ENCODE measurements around the gene CAMTA1. TPM values are rescaled to one million over a fixed set of nuclear protein-coding genes. Genes with fewer than 3 reads are reported as not detected.
A peak's percentile ranks its signal among the peaks of the same experiment; 100 is the strongest.

CAMTA1 gene
- total and polyA plus RNA-seq, 4 donors = 18.0 to 93.5 (median 35.8) TPM

- DNase-seq (ENCODE audit: low spot score) = peak; percentile 3
- Histone ChIP-seq H3K9me3 (ENCODE audit: control insufficient read depth in 4 of 4, low read length in 3 of 4) (no peaks in the 10 kb centered on the region), H3K27me3 (ENCODE audit: control insufficient read depth in 4 of 4, insufficient read depth in 4 of 4, low read length in 3 of 4) (no peaks in the 10 kb centered on the region), H3K9ac (ENCODE audit: low read depth in 1 of 2, low read length in 2 of 2) (no peak overlapping the region), H3K4me3 (ENCODE audit: low read depth in 1 of 3, low read length in 3 of 3) (no peak overlapping the region), H3K27ac (ENCODE audit: low read depth in 1 of 2, low read length in 2 of 2) (no peak overlapping the region), H3K4me1 (ENCODE audit: control insufficient read depth in 4 of 4, insufficient read depth in 4 of 4, low read length in 3 of 4) (peaks cover 0 to 5% (median 0%) of the 10 kb centered on the region in 4 donors), H3K36me3 (ENCODE audit: control insufficient read depth in 4 of 4, insufficient read depth in 3 of 4, low read depth in 1 of 4, low read length in 3 of 4) (no peaks in the 10 kb centered on the region)
- TF ChIP-seq FOXA2 (IDR thresholded peaks at IDR 0.05) (no peak), JUND (IDR thresholded peaks at IDR 0.05) (no peak), GABPA (IDR thresholded peaks at IDR 0.05 in 1 of 2, conservative IDR thresholded peaks at IDR 0.05 in 1 of 2) (no peak), FOXA1 (IDR thresholded peaks at IDR 0.05) (no peak), RAD21 (IDR thresholded peaks at IDR 0.05) (no peak), ATF3 (IDR thresholded peaks at IDR 0.05) (no peak)
- 79% methylated on average over 9 of the region's 9 CpGs for WGBS
These were observed 546.8 kb downstream of the CAMTA1 start for GRCh38 chr1:7331926-7332535.

DNA sequence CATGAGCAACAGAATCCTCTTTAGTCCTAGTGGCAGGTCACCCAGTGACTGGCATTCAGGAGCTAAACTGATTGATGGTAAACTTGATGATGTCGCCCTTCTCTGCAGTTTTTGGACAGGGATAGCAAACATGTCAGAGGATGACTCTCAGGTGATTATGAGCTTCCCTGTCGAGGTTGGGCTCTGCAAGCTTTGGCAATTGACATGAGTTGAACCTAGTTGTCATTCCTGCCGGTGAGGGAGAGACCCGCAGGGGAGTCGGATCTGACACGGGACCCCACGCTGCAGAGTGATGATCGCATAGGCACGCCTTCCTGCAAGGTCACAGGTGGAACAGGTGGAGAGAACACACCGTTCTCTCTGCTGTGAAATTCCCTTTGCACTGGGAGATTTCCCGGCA is 547.8 kb downstream of the CAMTA1 start:
- H3K4me3 ChIP-seq (ENCODE audit: low read depth in 1 of 3, low read length in 3 of 3) = peak overlapping the region in 1 of 3 donors; percentile 6
- H3K9me3 ChIP-seq (ENCODE audit: control insufficient read depth in 4 of 4, low read length in 3 of 4) = no peaks in the 10 kb centered on the region
- 65% methylated on average over 11 of the region's 11 CpGs for WGBS
- peaks cover 0 to 5% (median 0%) of the 10 kb centered on the region in 4 donors for H3K4me1 ChIP-seq (ENCODE audit: control insufficient read depth in 4 of 4, insufficient read depth in 4 of 4, low read length in 3 of 4)
- H3K9ac ChIP-seq (ENCODE audit: low read depth in 1 of 2, low read length in 2 of 2) = no peak overlapping the region
- DNase-seq (ENCODE audit: low spot score) = no peak
- no peak overlapping the region for H3K27ac ChIP-seq (ENCODE audit: low read depth in 1 of 2, low read length in 2 of 2)
- TF ChIP-seq EGR1 (IDR thresholded peaks at IDR 0.05; ENCODE audit: low read depth in 2 of 2) = no peak
- no peak for TF ChIP-seq RAD21 (IDR thresholded peaks at IDR 0.05)
- TF ChIP-seq, protein P1, sequence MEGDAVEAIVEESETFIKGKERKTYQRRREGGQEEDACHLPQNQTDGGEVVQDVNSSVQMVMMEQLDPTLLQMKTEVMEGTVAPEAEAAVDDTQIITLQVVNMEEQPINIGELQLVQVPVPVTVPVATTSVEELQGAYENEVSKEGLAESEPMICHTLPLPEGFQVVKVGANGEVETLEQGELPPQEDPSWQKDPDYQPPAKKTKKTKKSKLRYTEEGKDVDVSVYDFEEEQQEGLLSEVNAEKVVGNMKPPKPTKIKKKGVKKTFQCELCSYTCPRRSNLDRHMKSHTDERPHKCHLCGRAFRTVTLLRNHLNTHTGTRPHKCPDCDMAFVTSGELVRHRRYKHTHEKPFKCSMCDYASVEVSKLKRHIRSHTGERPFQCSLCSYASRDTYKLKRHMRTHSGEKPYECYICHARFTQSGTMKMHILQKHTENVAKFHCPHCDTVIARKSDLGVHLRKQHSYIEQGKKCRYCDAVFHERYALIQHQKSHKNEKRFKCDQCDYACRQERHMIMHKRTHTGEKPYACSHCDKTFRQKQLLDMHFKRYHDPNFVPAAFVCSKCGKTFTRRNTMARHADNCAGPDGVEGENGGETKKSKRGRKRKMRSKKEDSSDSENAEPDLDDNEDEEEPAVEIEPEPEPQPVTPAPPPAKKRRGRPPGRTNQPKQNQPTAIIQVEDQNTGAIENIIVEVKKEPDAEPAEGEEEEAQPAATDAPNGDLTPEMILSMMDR (IDR thresholded peaks at IDR 0.05; ENCODE audit: low read depth, low read length, missing input control) = no peak
- no peaks in the 10 kb centered on the region for H3K36me3 ChIP-seq (ENCODE audit: control insufficient read depth in 4 of 4, insufficient read depth in 3 of 4, low read depth in 1 of 4, low read length in 3 of 4)
- no peaks in the 10 kb centered on the region for H3K27me3 ChIP-seq (ENCODE audit: control insufficient read depth in 4 of 4, insufficient read depth in 4 of 4, low read length in 3 of 4)

DNA sequence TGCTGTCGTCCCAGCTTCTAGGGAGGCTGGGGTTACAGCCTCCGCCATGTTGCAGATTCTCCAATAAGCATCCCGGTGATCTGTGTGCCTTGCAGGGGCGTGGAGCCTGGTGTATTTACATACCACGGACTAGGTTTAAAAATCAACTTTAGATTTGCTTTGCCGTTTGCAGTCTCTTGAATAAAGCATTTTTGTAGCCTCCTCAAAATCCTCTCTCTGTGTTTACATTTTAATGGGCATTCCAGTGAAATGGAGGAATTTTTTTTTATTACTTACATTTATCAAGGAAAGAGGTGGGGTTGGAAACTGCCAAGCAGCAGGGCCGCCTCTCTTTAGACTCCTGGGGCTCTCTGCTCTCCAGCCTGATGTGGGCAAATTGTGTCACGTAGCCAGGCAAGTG is 548.4 kb downstream of the CAMTA1 start:
- Histone ChIP-seq H3K27ac (ENCODE audit: low read depth in 1 of 2, low read length in 2 of 2) (no peak overlapping the region), H3K4me3 (ENCODE audit: low read depth in 1 of 3, low read length in 3 of 3) (peak overlapping the region in 1 of 3 donors; percentile 6), H3K9ac (ENCODE audit: low read depth in 1 of 2, low read length in 2 of 2) (no peak overlapping the region), H3K4me1 (ENCODE audit: control insufficient read depth in 4 of 4, insufficient read depth in 4 of 4, low read length in 3 of 4) (peaks cover 0 to 5% (median 0%) of the 10 kb centered on the region in 4 donors), H3K36me3 (ENCODE audit: control insufficient read depth in 4 of 4, insufficient read depth in 3 of 4, low read depth in 1 of 4, low read length in 3 of 4) (no peaks in the 10 kb centered on the region), H3K9me3 (ENCODE audit: control insufficient read depth in 4 of 4, low read length in 3 of 4) (no peaks in the 10 kb centered on the region), H3K27me3 (ENCODE audit: control insufficient read depth in 4 of 4, insufficient read depth in 4 of 4, low read length in 3 of 4) (no peaks in the 10 kb centered on the region)
- DNase-seq (ENCODE audit: low spot score) = no peak
- 44% methylated on average over 8 of the region's 8 CpGs for WGBS
- TF ChIP-seq JUND (IDR thresholded peaks at IDR 0.05) = no peak
- no peak for TF ChIP-seq TAF1 (conservative IDR thresholded peaks at IDR 0.05)
- TF ChIP-seq FOXA2 (IDR thresholded peaks at IDR 0.05) = no peak
- no peak for TF ChIP-seq HNF4A (conservative IDR thresholded peaks at IDR 0.05)
- TF ChIP-seq MAX (IDR thresholded peaks at IDR 0.05) = no peak
- no peak for TF ChIP-seq YY1 (IDR thresholded peaks at IDR 0.05)
- TF ChIP-seq ZBTB33 (IDR thresholded peaks at IDR 0.05) = no peak
- TF ChIP-seq EGR1 (IDR thresholded peaks at IDR 0.05; ENCODE audit: low read depth in 2 of 2) = peak in 1 of 2 donors; percentile 97

Data from liver (tissue), 9 donors.